GM21447 (cell line): ENCODE measurements around the gene PPM1N.

Experiments
- ATAC-seq: cut with Tn5 transposase; IDR thresholded peaks from one replicate; pipeline ENCODE4 v1.9.1; 2021; ENCODE audit not compliant: unreplicated experiment

PPM1N gene

GRCh38 chr19:45498411-45499195 is at the start of gene PPM1N:
TSS of gene PPM1N (plus strand) at chr19:45498443. CDS start at chr19:45498473, 30 bp downstream.
- ATAC-seq: no peak

- no peak for ATAC-seq
These were observed 49.4 kb upstream of the PPM1N start for GRCh38 chr19:45448887-45449299.

GRCh38 chr19:45450012-45450333 is 48.3 kb upstream of the PPM1N start:
- no peak for ATAC-seq

- ATAC-seq: peak; percentile 5
These were observed 47.0 kb upstream of the PPM1N start for GRCh38 chr19:45451131-45451849.

GRCh38 chr19:45451850-45452387 is 46.3 kb upstream of the PPM1N start:
- ATAC-seq: no peak

GRCh38 chr19:45455707-45456499 is 42.3 kb upstream of the PPM1N start:
- no peak for ATAC-seq

GRCh38 chr19:45456500-45456815 is 41.8 kb upstream of the PPM1N start:
- ATAC-seq: no peak

- no peak for ATAC-seq
These were observed 40.5 kb upstream of the PPM1N start for GRCh38 chr19:45457776-45458175.

GRCh38 chr19:45460807-45461347 is 37.4 kb upstream of the PPM1N start:
- ATAC-seq: no peak

GRCh38 chr19:45462174-45462573 is 36.1 kb upstream of the PPM1N start:
- no peak for ATAC-seq

GRCh38 chr19:45463241-45463640 is 35.0 kb upstream of the PPM1N start:
- no peak for ATAC-seq

GRCh38 chr19:45464274-45464673 is 34.0 kb upstream of the PPM1N start:
- no peak for ATAC-seq

GRCh38 chr19:45464852-45465441 is 33.3 kb upstream of the PPM1N start:
- ATAC-seq: no peak

GRCh38 chr19:45467115-45467455 is 31.2 kb upstream of the PPM1N start:
- peak; percentile 1 for ATAC-seq

GRCh38 chr19:45467456-45468158 is 30.6 kb upstream of the PPM1N start, which contains the start of gene FOSB:
TSS of gene FOSB (plus strand) at chr19:45467996. CDS start at chr19:45468587, 591 bp downstream.
- ATAC-seq: peak; percentile 37

GRCh38 chr19:45468159-45468651 is 30.0 kb upstream of the PPM1N start:
- no peak for ATAC-seq

- ATAC-seq: peak; percentile 12
These were observed 29.5 kb upstream of the PPM1N start for GRCh38 chr19:45468803-45469131.

- peak; percentile 50 for ATAC-seq
These were observed 28.9 kb upstream of the PPM1N start for GRCh38 chr19:45469132-45469944.
